HG03039 (cell line): ENCODE measurements around the gene ZNF283.
"Not testable (repeated sequence)": the region's sequence is repeated elsewhere in the genome, so short reads cannot be mapped to it uniquely, and the experiment has no call there.

Experiments
- ATAC-seq: cut with Tn5 transposase; IDR thresholded peaks from one replicate; pipeline ENCODE4 v1.9.1; 2021; ENCODE audit warnings: mild to moderate bottlenecking, moderate library complexity; ENCODE audit not compliant: unreplicated experiment

Gene ZNF283

GRCh38 chr19:43799502-43800142, 27.5 kb upstream of the ZNF283 start:
- ATAC-seq: no peak

- ATAC-seq: no peak
Observed at GRCh38 chr19:43802216-43802951, 24.7 kb upstream of the ZNF283 start, which contains the start of gene LYPD5. Gene LYPD5, minus strand, starts transcription at chr19:43802447. Its CDS starts 67 bp downstream, at chr19:43802380.

GRCh38 chr19:43804432-43804831, 22.7 kb upstream of the ZNF283 start:
- ATAC-seq: no peak

- ATAC-seq: not testable (repeated sequence)
Observed at GRCh38 chr19:43806401-43806800, 20.7 kb upstream of the ZNF283 start.

GRCh38 chr19:43806848-43807247, 20.3 kb upstream of the ZNF283 start:
- ATAC-seq: no peak

GRCh38 chr19:43807651-43808050, 19.5 kb upstream of the ZNF283 start:
- ATAC-seq: no peak

GRCh38 chr19:43809762-43810696, 17.1 kb upstream of the ZNF283 start:
- ATAC-seq: no peak

GRCh38 chr19:43811837-43812236, 15.3 kb upstream of the ZNF283 start:
- ATAC-seq: no peak

- no peak for ATAC-seq
Observed at GRCh38 chr19:43812259-43812658, 14.9 kb upstream of the ZNF283 start.

GRCh38 chr19:43812688-43813087, 14.4 kb upstream of the ZNF283 start:
- no peak for ATAC-seq

- no peak for ATAC-seq
Observed at GRCh38 chr19:43814663-43815352, 12.3 kb upstream of the ZNF283 start.

- not testable (repeated sequence) for ATAC-seq
Observed at GRCh38 chr19:43817454-43817853, 9.7 kb upstream of the ZNF283 start.

GRCh38 chr19:43818500-43818899, 8.6 kb upstream of the ZNF283 start:
- no peak for ATAC-seq

- ATAC-seq: no peak
Observed at GRCh38 chr19:43820098-43820883, 6.8 kb upstream of the ZNF283 start.

GRCh38 chr19:43820884-43821215, 6.3 kb upstream of the ZNF283 start:
- ATAC-seq: no peak

GRCh38 chr19:43823856-43824255, 3.3 kb upstream of the ZNF283 start:
- ATAC-seq: not testable (repeated sequence)

GRCh38 chr19:43824572-43824971, 2.5 kb upstream of the ZNF283 start:
- not testable (repeated sequence) for ATAC-seq

GRCh38 chr19:43839139-43839538, 12.0 kb downstream of the ZNF283 start:
- no peak for ATAC-seq

- ATAC-seq: no peak
Observed at GRCh38 chr19:43842007-43842406, 14.9 kb downstream of the ZNF283 start.

- no peak for ATAC-seq
Observed at GRCh38 chr19:43847246-43847645, 20.1 kb downstream of the ZNF283 start.
